HL-60 (cell line): Measurements from ENCODE around the gene KCNQ1.

Experiments used
- CTCF ChIP-seq: IDR thresholded peaks from one replicate; pipeline ENCODE4 v1.5.1; 2011; ENCODE audit warnings: low read length, control low read depth, inconsistent platforms; ENCODE audit not compliant: insufficient read depth
- GABPA ChIP-seq: IDR thresholded peaks from 2 replicates; pipeline ENCODE4 v1.6.1; 2012; ENCODE audit warnings: low read depth
- POLR2AphosphoS5 ChIP-seq: IDR thresholded peaks from 2 replicates; pipeline ENCODE4 v1.6.1; 2012; ENCODE audit warnings: low read depth
- REST ChIP-seq: IDR thresholded peaks from 2 replicates; pipeline ENCODE4 v1.6.1; 2012; ENCODE audit warnings: low read depth; ENCODE audit not compliant: insufficient replicate concordance

GRCh38 chr11:2781408-2782274 lies 336.8 kb downstream of the KCNQ1 start:
- TF ChIP-seq CTCF = no peak
- TF ChIP-seq POLR2AphosphoS5 = no peak
- TF ChIP-seq GABPA = no peak
- no peak for TF ChIP-seq REST
